GM19328 (cell line): ENCODE data around the gene ZBP1.
"Not testable (repeated sequence)": the region's sequence is repeated elsewhere in the genome, so short reads cannot be mapped to it uniquely, and the experiment has no call there.

Experiments used
- ATAC-seq: cut with Tn5 transposase; IDR thresholded peaks from one replicate; pipeline ENCODE4 v1.9.1; 2021; ENCODE audit warnings: mild to moderate bottlenecking, moderate library complexity; ENCODE audit not compliant: unreplicated experiment

Gene ZBP1

GRCh38 chr20:57647933-57648785 lies 27.9 kb upstream of the ZBP1 start:
- ATAC-seq: no peak

- ATAC-seq: no peak
Measured at GRCh38 chr20:57647006-57647932, 27.0 kb upstream of the ZBP1 start.

- no peak for ATAC-seq
Measured at GRCh38 chr20:57638895-57639236, 18.6 kb upstream of the ZBP1 start.

GRCh38 chr20:57638173-57638894 lies 18.1 kb upstream of the ZBP1 start:
- no peak for ATAC-seq

GRCh38 chr20:57633945-57634491 lies 13.8 kb upstream of the ZBP1 start:
- no peak for ATAC-seq

- no peak for ATAC-seq
Measured at GRCh38 chr20:57632286-57632685, 12.1 kb upstream of the ZBP1 start.

- no peak for ATAC-seq
Measured at GRCh38 chr20:57630061-57630460, 9.8 kb upstream of the ZBP1 start.

- ATAC-seq: not testable (repeated sequence)
Measured at GRCh38 chr20:57629491-57629901, 9.3 kb upstream of the ZBP1 start.

GRCh38 chr20:57628962-57629308 lies 8.7 kb upstream of the ZBP1 start:
- ATAC-seq: not testable (repeated sequence)

- no peak for ATAC-seq
Measured at GRCh38 chr20:57628047-57628961, 8.1 kb upstream of the ZBP1 start.

GRCh38 chr20:57627339-57627738 lies 7.1 kb upstream of the ZBP1 start:
- ATAC-seq: no peak

GRCh38 chr20:57625978-57626377 lies 5.8 kb upstream of the ZBP1 start:
- no peak for ATAC-seq

- no peak for ATAC-seq
Measured at GRCh38 chr20:57625181-57625958, 5.1 kb upstream of the ZBP1 start.

GRCh38 chr20:57624124-57624523 lies 3.9 kb upstream of the ZBP1 start:
- no peak for ATAC-seq

GRCh38 chr20:57622579-57623381 lies 2.6 kb upstream of the ZBP1 start:
- ATAC-seq: no peak

- ATAC-seq: no peak
Measured at GRCh38 chr20:57622201-57622570, 2.0 kb upstream of the ZBP1 start.

GRCh38 chr20:57621421-57622200 lies 1.4 kb upstream of the ZBP1 start:
- no peak for ATAC-seq

- no peak for ATAC-seq
Measured at GRCh38 chr20:57620999-57621398, 773 bp upstream of the ZBP1 start.
